Astrocyte of the spinal cord (primary cell): ENCODE data around the gene CTSZ.

Source experiments
- DNase-seq: peaks from one replicate; pipeline ENCODE4 v3.0.0; 2011; ENCODE audit warnings: low read depth, low spot score
- H3K4me3 ChIP-seq: 2 replicates; pipeline ENCODE4 v1.5.1; 2011; ENCODE audit warnings: low read depth, mild to moderate bottlenecking, low read length, moderate library complexity
- in situ Hi-C: cut with HindIII; loops from 2 replicates; pipeline ENCODE4 v1.10.0; 2017; ENCODE audit warnings: low sequenced_read_pairs
- TF ChIP-seq, protein P1 (sequence below): IDR thresholded peaks from 2 replicates; pipeline ENCODE4 v1.5.1; 2012; ENCODE audit warnings: low read depth, mild to moderate bottlenecking, low read length, inconsistent platforms

The CTSZ gene

DNA sequence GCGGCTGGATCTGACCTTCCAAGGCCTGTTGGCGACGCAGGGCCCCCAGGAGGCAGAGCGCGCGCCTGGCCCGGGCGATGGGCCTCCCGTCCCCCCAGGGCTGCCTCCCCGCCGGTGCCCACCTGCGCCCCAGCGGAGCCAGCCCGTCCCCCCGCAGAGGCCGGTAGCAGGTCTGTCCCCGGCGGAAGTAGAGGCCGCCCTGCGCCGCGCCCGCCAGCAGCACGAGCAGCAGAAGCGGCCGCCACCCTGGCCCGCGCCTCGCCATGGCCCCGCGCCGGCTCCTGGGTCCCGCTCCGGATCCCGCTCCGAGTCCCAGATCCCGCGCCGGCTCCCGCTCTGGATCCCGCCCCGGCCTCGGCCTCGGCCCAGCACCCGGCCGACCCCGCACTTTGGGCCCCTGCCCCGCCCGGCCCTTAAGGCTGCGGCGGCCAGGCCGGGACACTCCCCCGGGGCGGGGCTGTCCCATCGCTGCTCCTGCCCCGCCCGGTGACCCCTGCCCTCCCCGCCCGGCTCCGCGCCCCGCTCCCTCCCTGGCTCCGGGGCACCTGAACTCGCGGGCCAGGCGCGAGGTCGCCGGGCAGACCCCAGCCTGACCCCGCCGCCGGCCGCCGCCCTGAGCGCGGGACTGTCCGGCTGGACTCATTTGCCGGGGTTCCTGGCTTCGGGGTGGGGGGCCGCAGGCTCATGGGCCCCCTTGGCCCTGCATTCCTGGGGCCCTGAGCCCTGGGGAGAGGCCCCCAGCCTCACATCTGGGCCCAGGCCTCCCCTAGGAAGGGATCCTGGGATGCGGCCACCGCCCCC is at the start of gene CTSZ:
TSS of gene CTSZ (minus strand) at position 391 of the 801 bp plus-strand sequence. CDS start at position 265, 126 bp downstream.
- H3K4me3 ChIP-seq, result peak within 1 kb of the TSS; percentile 46
- TF ChIP-seq, protein P1, sequence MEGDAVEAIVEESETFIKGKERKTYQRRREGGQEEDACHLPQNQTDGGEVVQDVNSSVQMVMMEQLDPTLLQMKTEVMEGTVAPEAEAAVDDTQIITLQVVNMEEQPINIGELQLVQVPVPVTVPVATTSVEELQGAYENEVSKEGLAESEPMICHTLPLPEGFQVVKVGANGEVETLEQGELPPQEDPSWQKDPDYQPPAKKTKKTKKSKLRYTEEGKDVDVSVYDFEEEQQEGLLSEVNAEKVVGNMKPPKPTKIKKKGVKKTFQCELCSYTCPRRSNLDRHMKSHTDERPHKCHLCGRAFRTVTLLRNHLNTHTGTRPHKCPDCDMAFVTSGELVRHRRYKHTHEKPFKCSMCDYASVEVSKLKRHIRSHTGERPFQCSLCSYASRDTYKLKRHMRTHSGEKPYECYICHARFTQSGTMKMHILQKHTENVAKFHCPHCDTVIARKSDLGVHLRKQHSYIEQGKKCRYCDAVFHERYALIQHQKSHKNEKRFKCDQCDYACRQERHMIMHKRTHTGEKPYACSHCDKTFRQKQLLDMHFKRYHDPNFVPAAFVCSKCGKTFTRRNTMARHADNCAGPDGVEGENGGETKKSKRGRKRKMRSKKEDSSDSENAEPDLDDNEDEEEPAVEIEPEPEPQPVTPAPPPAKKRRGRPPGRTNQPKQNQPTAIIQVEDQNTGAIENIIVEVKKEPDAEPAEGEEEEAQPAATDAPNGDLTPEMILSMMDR, result no peak
- no peak for DNase-seq
- in situ Hi-C loops, result no loop called here

DNA sequence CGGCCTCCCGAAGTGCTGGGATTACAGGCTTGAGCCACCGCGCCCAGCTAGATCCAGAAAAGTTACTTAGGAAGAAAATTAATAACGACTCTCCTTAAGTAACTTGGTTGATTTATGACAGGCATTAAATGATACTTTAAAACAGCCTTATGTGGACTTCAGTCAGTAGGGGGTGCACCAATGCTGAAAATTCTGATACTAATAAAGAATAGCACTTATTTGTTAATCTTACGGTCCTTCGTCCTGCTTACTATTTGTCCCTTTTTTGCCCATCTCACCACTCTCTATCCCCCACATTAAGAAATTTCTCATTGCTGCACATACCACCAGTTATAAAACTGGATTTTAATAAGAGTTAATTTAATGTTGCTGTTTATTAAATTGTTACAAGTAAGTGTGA is 48.2 kb upstream of the CTSZ start:
- H3K4me3 ChIP-seq, result no peak overlapping the region
- in situ Hi-C loops, result no loop called here
- TF ChIP-seq, protein P1, result peak; percentile 39
- DNase-seq, result no peak

DNA sequence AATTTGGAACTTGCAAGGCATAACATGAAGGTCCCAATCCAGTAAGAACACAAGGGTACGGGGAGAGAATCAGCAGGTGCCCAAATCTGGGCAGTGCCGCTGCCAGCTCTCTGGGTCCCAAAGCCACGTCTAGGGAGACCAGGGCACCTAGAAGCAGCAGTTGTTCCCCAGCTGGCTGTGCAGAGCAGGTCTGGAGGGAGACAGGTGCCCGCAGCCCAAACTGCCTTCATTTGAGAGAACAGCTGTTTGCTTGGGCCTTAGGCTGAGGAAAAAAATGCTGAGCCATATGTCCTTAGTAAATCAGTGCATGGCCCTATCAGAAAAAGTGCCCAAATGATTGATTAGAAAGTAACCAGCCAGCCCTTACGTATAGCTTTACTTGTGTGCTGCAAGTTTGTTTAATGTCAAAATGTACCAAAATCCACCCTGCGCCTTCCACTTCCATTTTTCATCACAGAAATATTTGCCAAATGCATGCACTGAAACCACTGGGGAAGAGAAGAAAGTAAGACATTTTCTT is 44.7 kb upstream of the CTSZ start:
- TF ChIP-seq, protein P1, result no peak
- DNase-seq, result no peak
- in situ Hi-C loops, result no loop called here
- no peak overlapping the region for H3K4me3 ChIP-seq

DNA sequence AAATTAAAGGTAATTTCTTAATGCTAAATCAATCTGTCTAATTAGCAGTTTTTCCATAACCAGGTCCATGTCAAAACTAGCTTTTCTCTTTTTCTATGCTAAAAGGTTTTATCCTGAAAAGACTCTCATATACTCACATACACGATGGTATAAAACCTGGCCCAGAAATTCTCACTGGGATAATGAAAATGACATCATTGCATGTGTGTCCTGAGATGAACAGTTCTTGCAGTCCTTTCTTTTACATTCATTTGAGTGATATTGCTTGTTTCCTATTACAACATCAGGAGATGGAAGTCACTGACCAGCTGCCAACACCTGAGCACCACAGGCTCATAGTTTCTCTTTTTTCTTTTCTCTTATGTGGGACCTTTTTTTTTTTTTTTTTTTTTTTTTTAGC is 43.4 kb upstream of the CTSZ start:
- H3K4me3 ChIP-seq, result no peak overlapping the region
- in situ Hi-C loops, result no loop called here
- DNase-seq, result no peak
- TF ChIP-seq, protein P1, result no peak

DNA sequence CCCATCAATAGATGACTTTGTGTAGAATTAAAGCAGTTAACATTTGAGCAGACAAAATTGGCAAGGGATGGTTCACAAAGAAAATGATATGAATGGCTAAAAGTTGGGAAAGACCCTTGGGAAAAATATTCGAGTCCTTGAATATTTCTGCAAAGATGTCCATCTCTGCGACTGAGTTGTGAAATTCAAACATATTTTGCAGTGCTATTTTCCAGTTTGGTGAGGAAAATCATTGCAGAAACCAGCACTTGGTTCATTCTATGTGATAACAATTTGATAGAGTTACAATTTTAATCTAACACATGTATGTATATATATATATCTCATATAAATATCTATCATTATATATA is 41.6 kb upstream of the CTSZ start:
- in situ Hi-C loops, result no loop called here
- DNase-seq, result no peak
- H3K4me3 ChIP-seq, result no peak overlapping the region
- TF ChIP-seq, protein P1, result no peak

DNA sequence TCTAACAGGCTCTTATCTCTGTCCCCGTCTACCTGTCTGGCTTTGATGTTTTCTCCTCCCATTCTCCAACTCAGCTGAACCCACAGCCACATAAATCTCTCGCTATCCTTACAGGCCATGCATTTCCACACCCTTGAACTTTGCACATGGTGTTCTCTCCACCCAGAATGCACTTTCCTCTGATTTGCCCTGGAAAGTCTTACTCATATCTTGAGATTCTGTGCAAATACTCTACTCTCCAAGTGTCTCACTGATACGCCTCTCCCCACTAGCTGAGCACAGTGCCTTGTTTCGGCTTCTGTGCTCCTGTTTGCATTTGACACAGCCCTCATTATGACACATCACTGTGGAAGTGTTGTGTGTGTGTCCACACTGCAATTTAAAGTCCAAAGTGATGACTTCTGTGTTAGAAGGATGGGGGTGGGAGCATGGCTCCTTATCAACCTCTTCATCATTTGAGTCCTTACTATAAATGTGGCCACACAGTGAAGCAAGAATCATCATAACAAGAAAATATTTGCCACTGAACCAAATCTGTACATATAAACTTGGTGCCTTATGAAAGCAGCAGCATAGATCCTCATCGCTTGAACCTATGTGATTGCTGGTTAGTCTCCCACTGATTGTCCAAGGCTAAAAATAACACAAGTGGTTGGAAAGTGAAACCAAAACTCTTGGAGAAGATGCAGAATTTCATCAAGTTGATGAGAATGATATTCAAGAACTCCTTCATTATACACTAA is 41.1 kb upstream of the CTSZ start:
- DNase-seq, result peak; percentile 38
- in situ Hi-C loops, result no loop called here
- no peak overlapping the region for H3K4me3 ChIP-seq
- TF ChIP-seq, protein P1, result no peak
